Measurements from ENCODE around the gene BSPRY. TPM values are rescaled to one million over a fixed set of nuclear protein-coding genes. Genes with fewer than 3 reads are reported as not detected.

The BSPRY gene
- total and polyA plus RNA-seq, 2 of the 13 experiments (the other 11 are each of a cell fraction or from before 2014, with no cell fraction given) = 0.09 to 0.26 TPM

DNA sequence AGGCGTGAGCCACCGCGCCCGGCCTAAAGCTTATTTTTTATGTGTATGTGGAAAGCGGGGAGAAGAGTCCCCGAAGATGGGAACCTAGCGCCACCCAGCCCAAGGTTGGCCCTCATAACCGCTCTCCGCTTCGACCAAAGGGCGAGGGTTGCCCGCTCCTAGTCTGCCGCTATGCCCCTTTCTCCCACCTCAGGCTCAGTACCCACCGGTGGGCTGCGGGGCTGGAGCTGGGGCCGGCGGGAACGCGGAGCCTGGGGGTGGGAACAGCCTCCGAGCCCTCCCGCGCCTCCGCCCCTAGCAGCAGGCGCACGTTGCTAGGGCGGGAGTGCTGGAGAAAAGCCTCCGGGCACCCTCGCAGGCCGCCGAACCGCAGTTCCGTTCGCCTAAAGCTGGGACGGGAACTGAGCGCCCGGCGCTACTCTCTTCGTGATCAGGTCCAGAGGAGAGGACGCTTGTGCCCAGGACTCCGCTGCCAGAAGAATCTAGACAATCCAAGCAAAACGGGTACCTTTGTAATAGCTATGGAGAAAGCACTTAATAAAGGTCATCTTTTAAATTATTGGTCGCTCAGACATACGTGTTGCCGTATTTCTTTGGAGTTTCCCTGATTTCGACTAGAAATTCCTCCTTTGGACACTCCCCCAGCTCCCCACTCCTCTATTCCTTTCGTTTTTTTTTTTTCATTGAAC is 9.2 kb upstream of the BSPRY start, which contains the start of gene WDR31 (continued):
- TF ChIP-seq, protein P1, sequence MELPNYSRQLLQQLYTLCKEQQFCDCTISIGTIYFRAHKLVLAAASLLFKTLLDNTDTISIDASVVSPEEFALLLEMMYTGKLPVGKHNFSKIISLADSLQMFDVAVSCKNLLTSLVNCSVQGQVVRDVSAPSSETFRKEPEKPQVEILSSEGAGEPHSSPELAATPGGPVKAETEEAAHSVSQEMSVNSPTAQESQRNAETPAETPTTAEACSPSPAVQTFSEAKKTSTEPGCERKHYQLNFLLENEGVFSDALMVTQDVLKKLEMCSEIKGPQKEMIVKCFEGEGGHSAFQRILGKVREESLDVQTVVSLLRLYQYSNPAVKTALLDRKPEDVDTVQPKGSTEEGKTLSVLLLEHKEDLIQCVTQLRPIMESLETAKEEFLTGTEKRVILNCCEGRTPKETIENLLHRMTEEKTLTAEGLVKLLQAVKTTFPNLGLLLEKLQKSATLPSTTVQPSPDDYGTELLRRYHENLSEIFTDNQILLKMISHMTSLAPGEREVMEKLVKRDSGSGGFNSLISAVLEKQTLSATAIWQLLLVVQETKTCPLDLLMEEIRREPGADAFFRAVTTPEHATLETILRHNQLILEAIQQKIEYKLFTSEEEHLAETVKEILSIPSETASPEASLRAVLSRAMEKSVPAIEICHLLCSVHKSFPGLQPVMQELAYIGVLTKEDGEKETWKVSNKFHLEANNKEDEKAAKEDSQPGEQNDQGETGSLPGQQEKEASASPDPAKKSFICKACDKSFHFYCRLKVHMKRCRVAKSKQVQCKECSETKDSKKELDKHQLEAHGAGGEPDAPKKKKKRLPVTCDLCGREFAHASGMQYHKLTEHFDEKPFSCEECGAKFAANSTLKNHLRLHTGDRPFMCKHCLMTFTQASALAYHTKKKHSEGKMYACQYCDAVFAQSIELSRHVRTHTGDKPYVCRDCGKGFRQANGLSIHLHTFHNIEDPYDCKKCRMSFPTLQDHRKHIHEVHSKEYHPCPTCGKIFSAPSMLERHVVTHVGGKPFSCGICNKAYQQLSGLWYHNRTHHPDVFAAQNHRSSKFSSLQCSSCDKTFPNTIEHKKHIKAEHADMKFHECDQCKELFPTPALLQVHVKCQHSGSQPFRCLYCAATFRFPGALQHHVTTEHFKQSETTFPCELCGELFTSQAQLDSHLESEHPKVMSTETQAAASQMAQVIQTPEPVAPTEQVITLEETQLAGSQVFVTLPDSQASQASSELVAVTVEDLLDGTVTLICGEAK (IDR thresholded peaks at IDR 0.05) = peak; percentile 30; the same call in 1 of the 2 replicates
- TF ChIP-seq, protein P1 (CRISPR knock-in tag; IDR thresholded peaks at IDR 0.05) = peak; percentile 67
- TF ChIP-seq PPARG (CRISPR knock-in tag; conservative IDR thresholded peaks at IDR 0.05) (no peak; the same call in 1 of the 2 replicates), NFE2L2 (IDR thresholded peaks at IDR 0.05; ENCODE audit: low read length) (no peak), MED13 (CRISPR knock-in tag; IDR thresholded peaks at IDR 0.05) (peak; percentile 72; the same call in 1 of the 2 replicates), ZNF383 (CRISPR knock-in tag; IDR thresholded peaks at IDR 0.05; ENCODE audit: borderline replicate concordance) (no peak), NFE2 (CRISPR knock-in tag; IDR thresholded peaks at IDR 0.05) (no peak), RFX3 (CRISPR knock-in tag; IDR thresholded peaks at IDR 0.05) (peak; percentile 95), ZNF597 (CRISPR knock-in tag; IDR thresholded peaks at IDR 0.05) (no peak), MYC (CRISPR knock-in tag; IDR thresholded peaks at IDR 0.05; ENCODE audit: borderline replicate concordance) (peak; percentile 95), CERS6 (CRISPR knock-in tag; IDR thresholded peaks at IDR 0.05) (no peak), ZNF382 (CRISPR knock-in tag; IDR thresholded peaks at IDR 0.05; ENCODE audit: borderline replicate concordance) (no peak)
- TF ChIP-seq, protein P2, sequence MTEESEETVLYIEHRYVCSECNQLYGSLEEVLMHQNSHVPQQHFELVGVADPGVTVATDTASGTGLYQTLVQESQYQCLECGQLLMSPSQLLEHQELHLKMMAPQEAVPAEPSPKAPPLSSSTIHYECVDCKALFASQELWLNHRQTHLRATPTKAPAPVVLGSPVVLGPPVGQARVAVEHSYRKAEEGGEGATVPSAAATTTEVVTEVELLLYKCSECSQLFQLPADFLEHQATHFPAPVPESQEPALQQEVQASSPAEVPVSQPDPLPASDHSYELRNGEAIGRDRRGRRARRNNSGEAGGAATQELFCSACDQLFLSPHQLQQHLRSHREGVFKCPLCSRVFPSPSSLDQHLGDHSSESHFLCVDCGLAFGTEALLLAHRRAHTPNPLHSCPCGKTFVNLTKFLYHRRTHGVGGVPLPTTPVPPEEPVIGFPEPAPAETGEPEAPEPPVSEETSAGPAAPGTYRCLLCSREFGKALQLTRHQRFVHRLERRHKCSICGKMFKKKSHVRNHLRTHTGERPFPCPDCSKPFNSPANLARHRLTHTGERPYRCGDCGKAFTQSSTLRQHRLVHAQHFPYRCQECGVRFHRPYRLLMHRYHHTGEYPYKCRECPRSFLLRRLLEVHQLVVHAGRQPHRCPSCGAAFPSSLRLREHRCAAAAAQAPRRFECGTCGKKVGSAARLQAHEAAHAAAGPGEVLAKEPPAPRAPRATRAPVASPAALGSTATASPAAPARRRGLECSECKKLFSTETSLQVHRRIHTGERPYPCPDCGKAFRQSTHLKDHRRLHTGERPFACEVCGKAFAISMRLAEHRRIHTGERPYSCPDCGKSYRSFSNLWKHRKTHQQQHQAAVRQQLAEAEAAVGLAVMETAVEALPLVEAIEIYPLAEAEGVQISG (CRISPR knock-in tag; IDR thresholded peaks at IDR 0.05) = peak; percentile 92
- TF ChIP-seq, protein P3, sequence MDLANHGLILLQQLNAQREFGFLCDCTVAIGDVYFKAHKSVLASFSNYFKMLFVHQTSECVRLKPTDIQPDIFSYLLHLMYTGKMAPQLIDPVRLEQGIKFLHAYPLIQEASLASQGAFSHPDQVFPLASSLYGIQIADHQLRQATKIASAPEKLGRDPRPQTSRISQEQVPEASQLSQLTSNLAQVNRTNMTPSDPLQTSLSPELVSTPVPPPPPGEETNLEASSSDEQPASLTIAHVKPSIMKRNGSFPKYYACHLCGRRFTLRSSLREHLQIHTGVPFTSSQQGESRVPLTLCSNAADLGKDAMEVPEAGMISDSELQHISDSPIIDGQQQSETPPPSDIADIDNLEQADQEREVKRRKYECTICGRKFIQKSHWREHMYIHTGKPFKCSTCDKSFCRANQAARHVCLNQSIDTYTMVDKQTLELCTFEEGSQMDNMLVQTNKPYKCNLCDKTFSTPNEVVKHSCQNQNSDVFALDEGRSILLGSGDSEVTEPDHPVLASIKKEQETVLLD (CRISPR knock-in tag; IDR thresholded peaks at IDR 0.05; ENCODE audit: low read depth) = peak; percentile 52; the same call in 1 of the 2 replicates
